CD8-positive, alpha-beta memory T cell (primary cell): ENCODE data around the gene BRPF1. TPM values are rescaled to one million over a fixed set of nuclear protein-coding genes. Genes with fewer than 3 reads are reported as not detected.

Source experiments
- CTCF ChIA-PET: fragments of 350-600 bp; sonication (Branson Sonifier 250); formaldehyde crosslinking; loops from one replicate; lab custom pipeline; 2021; ENCODE audit warnings: antibody characterized with exemption; lab: Charles Lee
- POLR2A ChIA-PET: fragments of 350-600 bp; sonication (Branson Sonifier 250); formaldehyde crosslinking; loops from one replicate; lab custom pipeline; 2021; ENCODE audit warnings: antibody characterized with exemption; lab: Charles Lee
- DNase-seq, 5 donors: peaks; one replicate each; pipeline versions ENCODE4 v3.0.0 to v3.0.0-alpha.2; 2020 to 2022; ENCODE audit warnings: mixed read lengths in 1 of 5
- H3K27ac ChIP-seq: one replicate; pipeline ENCODE4 v1.7.0; 2013; ENCODE audit warnings: low read depth, mild to moderate bottlenecking, low read length, moderate library complexity
- H3K27me3 ChIP-seq: 2 replicates; pipeline ENCODE4 v1.7.0; 2013; ENCODE audit warnings: low read length, mild to moderate bottlenecking; ENCODE audit not compliant: insufficient read depth, poor library complexity, severe bottlenecking
- H3K36me3 ChIP-seq: 2 replicates; pipeline ENCODE4 v1.7.0; 2013; ENCODE audit warnings: mild to moderate bottlenecking, low read length, moderate library complexity; ENCODE audit not compliant: insufficient read depth
- H3K4me1 ChIP-seq: 2 replicates; pipeline ENCODE4 v1.7.0; 2013; ENCODE audit warnings: mild to moderate bottlenecking, low read length, moderate library complexity; ENCODE audit not compliant: insufficient read depth
- H3K4me3 ChIP-seq: 2 replicates; pipeline ENCODE4 v1.7.0; 2013; ENCODE audit warnings: mild to moderate bottlenecking, low read length
- H3K9me3 ChIP-seq: 2 replicates; pipeline ENCODE4 v1.7.0; 2013; ENCODE audit warnings: mild to moderate bottlenecking, low read length
- H3K27ac Mint-ChIP-seq, 8 donors: one replicate each; pipeline ENCODE4 v1.8.0; 2020 to 2021; ENCODE audit warnings: mixed read lengths in 8 of 8, mild to moderate bottlenecking in 6 of 8, inconsistent platforms in 3 of 8, moderate library complexity in 3 of 8
- H3K27me3 Mint-ChIP-seq, 2 donors: one replicate each; pipeline ENCODE4 v1.8.0; 2020 to 2021; ENCODE audit warnings: mixed read lengths in 2 of 2, mild to moderate bottlenecking in 1 of 2, moderate library complexity in 1 of 2
- H3K36me3 Mint-ChIP-seq, 3 donors: one replicate each; pipeline ENCODE4 v1.8.0; 2020 to 2021; ENCODE audit warnings: mixed read lengths in 3 of 3, inconsistent platforms in 1 of 3, mild to moderate bottlenecking in 1 of 3
- H3K4me1 Mint-ChIP-seq, 3 donors: one replicate each; pipeline ENCODE4 v1.8.0; 2020 to 2021; ENCODE audit warnings: mixed read lengths in 3 of 3, inconsistent platforms in 1 of 3, mild to moderate bottlenecking in 1 of 3
- H3K4me3 Mint-ChIP-seq, 7 donors: one replicate each; pipeline ENCODE4 v1.8.0; 2020 to 2021; ENCODE audit warnings: mixed read lengths in 7 of 7, mild to moderate bottlenecking in 6 of 7, moderate library complexity in 4 of 7, inconsistent platforms in 2 of 7
- H3K9me3 Mint-ChIP-seq, 5 donors: one replicate each; pipeline ENCODE4 v1.8.0; 2020 to 2022; ENCODE audit warnings: mixed read lengths in 5 of 5, mild to moderate bottlenecking in 3 of 5, moderate library complexity in 2 of 5, inconsistent platforms in 1 of 5
- polyA plus RNA-seq: library from polyadenylated mRNA; unstranded; fragments of 300-500 nt; fragmentation: Illumina TruSeq; gene quantifications from one replicate; pipeline ENCODE4 v1.2.3, GENCODE V29; 2021
- total RNA-seq, 2 experiments: library from RNA; stranded (reverse); gene quantifications; one replicate each; pipeline ENCODE4 v1.2.3, GENCODE V29; 2021

Gene BRPF1
- total and polyA plus RNA-seq, 3 experiments from 2014 or later: 27.0 to 50.2 (median 46.8) TPM

DNA sequence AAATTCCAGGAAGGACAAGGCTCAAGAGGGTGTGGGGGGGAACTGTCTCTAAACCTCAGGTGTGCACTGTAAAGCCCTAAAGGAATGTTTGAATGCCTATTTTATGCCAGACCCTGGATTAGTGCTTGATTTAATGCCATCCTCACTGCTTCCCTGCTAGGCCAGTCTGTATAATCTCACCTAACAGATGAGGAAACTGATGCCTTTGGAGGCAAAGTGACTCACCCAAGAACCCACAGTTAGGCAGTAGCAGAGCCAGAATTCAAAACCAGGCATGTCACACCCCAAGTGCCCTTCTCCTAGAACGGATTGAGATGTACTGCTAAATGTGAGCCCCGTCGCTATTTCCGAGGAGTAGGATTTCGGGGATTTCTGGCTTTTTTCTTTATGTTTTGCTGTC, 30.4 kb downstream of the BRPF1 start:
- POLR2A ChIA-PET: no interaction called here
- H3K4me1 Mint-ChIP-seq: peaks cover 0 to 3% (median 0%) of the 10 kb centered on the region in 3 donors

GRCh38 chr3:9762871-9763270, 31.3 kb downstream of the BRPF1 start:
- peaks cover 5% of the 10 kb centered on the region for H3K36me3 ChIP-seq
- DNase-seq: no peak
- H3K4me3 ChIP-seq: no peak overlapping the region
- Mint-ChIP-seq H3K36me3 (peaks cover 16 to 23% (median 16%) of the 10 kb centered on the region in 3 donors), H3K4me3 (peak overlapping the region in 1 of 7 donors; percentile 48), H3K9me3 (no peaks in the 10 kb centered on the region), H3K27me3 (no peaks in the 10 kb centered on the region), H3K4me1 (peaks cover 3 to 11% (median 7%) of the 10 kb centered on the region in 3 donors), H3K27ac (peak overlapping the region in 1 of 8 donors; percentile 75)
- POLR2A ChIA-PET: no interaction called here
- H3K4me1 ChIP-seq: no peaks in the 10 kb centered on the region
- no peak overlapping the region for H3K27ac ChIP-seq
- H3K9me3 ChIP-seq: no peaks in the 10 kb centered on the region
- no peaks in the 10 kb centered on the region for H3K27me3 ChIP-seq
- CTCF ChIA-PET: no interaction called here

More for the DNA sequence above, 30.4 kb downstream of the BRPF1 start:
- H3K36me3 Mint-ChIP-seq: peaks cover 16 to 31% (median 16%) of the 10 kb centered on the region in 3 donors
- no peak for DNase-seq
- no peaks in the 10 kb centered on the region for H3K9me3 ChIP-seq
- peak overlapping the region in 1 of 8 donors; percentile 84 for H3K27ac Mint-ChIP-seq
- no peaks in the 10 kb centered on the region for H3K4me1 ChIP-seq
- H3K27me3 Mint-ChIP-seq: no peaks in the 10 kb centered on the region
- H3K36me3 ChIP-seq: peaks cover 8% of the 10 kb centered on the region
- no peak overlapping the region for H3K27ac ChIP-seq
- H3K4me3 ChIP-seq: no peak overlapping the region
- no peaks in the 10 kb centered on the region for H3K9me3 Mint-ChIP-seq
- no peak overlapping the region for H3K4me3 Mint-ChIP-seq
- CTCF ChIA-PET: no interaction called here
- no peaks in the 10 kb centered on the region for H3K27me3 ChIP-seq

GRCh38 chr3:9765865-9766264, 34.3 kb downstream of the BRPF1 start:
- no peak for DNase-seq
- POLR2A ChIA-PET: no interaction called here
- Histone ChIP-seq H3K36me3 (no peaks in the 10 kb centered on the region), H3K4me1 (peaks cover 8% of the 10 kb centered on the region), H3K4me3 (no peak overlapping the region), H3K27me3 (no peaks in the 10 kb centered on the region), H3K27ac (no peak overlapping the region), H3K9me3 (no peaks in the 10 kb centered on the region)
- Mint-ChIP-seq H3K27ac (peak overlapping the region in 1 of 8 donors; percentile 88), H3K4me3 (no peak overlapping the region), H3K4me1 (peaks cover 15 to 32% (median 16%) of the 10 kb centered on the region in 3 donors), H3K36me3 (peaks cover 0 to 3% (median 2%) of the 10 kb centered on the region in 3 donors), H3K9me3 (no peaks in the 10 kb centered on the region), H3K27me3 (peaks cover 0 to 4% of the 10 kb centered on the region in 2 donors)
- CTCF ChIA-PET: no interaction called here

DNA sequence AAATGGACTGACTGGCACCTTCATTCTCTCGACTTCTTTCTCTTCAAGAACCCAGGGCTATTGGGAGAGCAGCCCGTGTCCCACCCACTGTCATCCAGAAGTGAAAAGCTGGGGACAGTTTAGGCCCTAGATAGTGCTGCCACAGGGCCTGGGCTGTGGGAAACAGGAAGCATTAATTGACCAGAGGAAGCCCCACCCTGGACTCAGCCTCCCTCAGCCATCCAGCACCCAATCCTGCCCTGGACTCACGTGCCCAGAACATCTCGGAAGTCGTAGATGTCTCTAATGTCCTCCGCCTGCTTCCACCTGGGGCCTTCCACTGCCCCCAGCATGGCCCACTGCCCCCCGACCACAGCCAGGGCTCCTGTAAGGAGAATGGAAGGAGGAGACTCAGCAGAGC, 35.9 kb downstream of the BRPF1 start:
- Histone ChIP-seq H3K27ac (no peak overlapping the region), H3K9me3 (no peaks in the 10 kb centered on the region), H3K4me1 (peaks cover 8% of the 10 kb centered on the region), H3K27me3 (no peaks in the 10 kb centered on the region), H3K36me3 (no peaks in the 10 kb centered on the region), H3K4me3 (no peak overlapping the region)
- Mint-ChIP-seq H3K4me1 (peaks cover 15 to 32% (median 16%) of the 10 kb centered on the region in 3 donors), H3K36me3 (no peaks in the 10 kb centered on the region), H3K27ac (peak overlapping the region in 4 of 8 donors; percentile 17 to 87 (median 66)), H3K4me3 (no peak overlapping the region), H3K27me3 (peaks cover 0 to 4% of the 10 kb centered on the region in 2 donors), H3K9me3 (no peaks in the 10 kb centered on the region)
- CTCF ChIA-PET: no interaction called here
- POLR2A ChIA-PET: no interaction called here
- no peak for DNase-seq

DNA sequence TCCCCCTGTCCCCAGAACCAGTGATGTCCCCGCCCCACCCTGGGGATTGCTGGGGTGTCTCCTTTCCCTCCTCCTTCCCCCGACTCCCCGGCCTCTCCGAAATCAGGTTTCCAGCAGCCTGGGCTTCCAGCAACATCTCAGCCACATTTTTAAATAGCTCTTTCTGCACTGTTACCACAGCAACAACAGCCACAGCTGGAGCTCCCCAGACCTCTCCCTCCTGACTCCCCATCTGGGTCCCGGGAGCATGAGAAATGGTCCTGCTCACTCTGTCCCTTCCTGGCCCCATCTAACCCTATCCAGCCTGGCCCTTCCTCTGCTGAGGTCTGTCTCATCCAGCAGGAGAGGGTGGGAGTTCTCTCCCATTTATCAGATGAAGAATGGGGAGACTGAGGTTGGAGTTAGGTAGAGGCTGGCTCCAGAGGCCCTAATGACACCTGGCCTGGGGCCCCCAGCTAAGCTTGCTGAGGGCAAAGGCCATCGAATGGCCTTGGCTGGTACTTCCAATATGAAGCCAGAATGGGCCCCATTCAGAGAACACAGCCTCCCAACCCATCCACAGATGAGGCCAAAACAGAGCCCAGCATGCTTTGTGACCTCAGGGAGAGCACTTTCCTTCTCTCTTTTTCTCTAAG, 36.7 kb downstream of the BRPF1 start:
- H3K4me3 Mint-ChIP-seq: no peak overlapping the region
- H3K27me3 ChIP-seq: no peaks in the 10 kb centered on the region
- peaks cover 0 to 3% (median 0%) of the 10 kb centered on the region in 3 donors for H3K36me3 Mint-ChIP-seq
- ChIA-PET POLR2A (no interaction called here), CTCF (interaction anchor here (0.7 to 1.3 kb wide), 2 partner anchors 12 to 24 kb away, joined by 3 read pairs; partner anchors contain the start of gene ARPC4)
- DNase-seq: no peak
- H3K9me3 Mint-ChIP-seq: no peaks in the 10 kb centered on the region
- H3K4me3 ChIP-seq: no peak overlapping the region
- H3K4me1 ChIP-seq: peaks cover 8% of the 10 kb centered on the region
- H3K27me3 Mint-ChIP-seq: peaks cover 0 to 6% of the 10 kb centered on the region in 2 donors
- H3K27ac Mint-ChIP-seq: peak overlapping the region in 2 of 8 donors; percentile 43 to 47
- no peaks in the 10 kb centered on the region for H3K36me3 ChIP-seq
- H3K4me1 Mint-ChIP-seq: peaks cover 15 to 32% (median 16%) of the 10 kb centered on the region in 3 donors
- H3K27ac ChIP-seq: no peak overlapping the region
- H3K9me3 ChIP-seq: no peaks in the 10 kb centered on the region

DNA sequence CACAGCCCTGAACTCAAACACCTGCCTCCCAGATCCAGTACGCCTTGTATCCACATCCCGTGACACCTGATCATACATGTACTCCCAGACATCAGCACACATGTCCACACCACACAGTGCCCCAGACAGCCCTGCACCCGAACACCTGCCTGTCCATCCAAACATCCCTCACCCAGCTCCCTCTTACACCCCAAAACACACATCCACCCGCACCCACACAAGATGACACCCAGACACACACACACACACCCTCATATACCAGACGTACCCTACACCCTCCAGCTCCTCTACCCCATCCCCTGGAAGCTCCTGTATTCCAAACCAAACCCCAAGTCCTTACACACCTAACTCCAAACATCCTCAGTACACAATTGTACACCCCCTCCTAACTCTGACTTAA, 37.5 kb downstream of the BRPF1 start:
- peaks cover 8% of the 10 kb centered on the region for H3K4me1 ChIP-seq
- no peaks in the 10 kb centered on the region for H3K9me3 ChIP-seq
- H3K27me3 ChIP-seq: no peaks in the 10 kb centered on the region
- H3K4me1 Mint-ChIP-seq: peaks cover 15 to 32% (median 16%) of the 10 kb centered on the region in 3 donors
- ChIA-PET CTCF (interaction anchor here (0.7 to 1.3 kb wide), 2 partner anchors 11 to 24 kb away, joined by 3 read pairs; partner anchors contain the start of gene ARPC4), POLR2A (interaction anchor here (0.8 kb wide), 1 partner anchor 815 kb away, joined by 6 read pairs; no protein-coding TSS in a partner anchor)
- no peak for DNase-seq
- no peak overlapping the region for H3K4me3 ChIP-seq
- peak overlapping the region in 5 of 8 donors; percentile 23 to 97 (median 80) for H3K27ac Mint-ChIP-seq
- H3K27me3 Mint-ChIP-seq: peaks cover 0 to 6% of the 10 kb centered on the region in 2 donors
- H3K4me3 Mint-ChIP-seq: peak overlapping the region; percentile 49 to 73 (median 69)
- peaks cover 0 to 3% (median 0%) of the 10 kb centered on the region in 3 donors for H3K36me3 Mint-ChIP-seq
- H3K36me3 ChIP-seq: no peaks in the 10 kb centered on the region
- no peak overlapping the region for H3K27ac ChIP-seq
- H3K9me3 Mint-ChIP-seq: no peaks in the 10 kb centered on the region

GRCh38 chr3:9769426-9770275, 38.1 kb downstream of the BRPF1 start, which contains the start of gene CAMK1:
TSS of gene CAMK1 (minus strand) at chr3:9769947. CDS start at chr3:9767749, 2,198 bp downstream.
- Histone ChIP-seq H3K27ac (no peak within 1 kb of the TSS), H3K9me3 (no peaks in the 10 kb centered on the region), H3K27me3 (no peaks in the 10 kb centered on the region), H3K4me1 (peaks cover 8% of the 10 kb centered on the region), H3K4me3 (peak within 1 kb of the TSS; percentile 47), H3K36me3 (no peaks in the 10 kb centered on the region)
- H3K27ac Mint-ChIP-seq: peak within 1 kb of the TSS in 5 of 8 donors; percentile 23 to 97 (median 80)
- POLR2A ChIA-PET: interaction anchor here (0.6 to 0.8 kb wide), 3 partner anchors 17 to 814 kb away, joined by 5 to 7 read pairs (median 6); partner anchors contain the start of gene ARPC4
- DNase-seq: peak in 4 of 5 donors; percentile 24 to 56 (median 29)
- H3K4me3 Mint-ChIP-seq: peak within 1 kb of the TSS; percentile 60 to 74 (median 71)
- no peaks in the 10 kb centered on the region for H3K9me3 Mint-ChIP-seq
- CTCF ChIA-PET: interaction anchor here (1.3 kb wide), 1 partner anchor 11 kb away, joined by 3 read pairs; no protein-coding TSS in a partner anchor
- peaks cover 0 to 3% (median 0%) of the 10 kb centered on the region in 3 donors for H3K36me3 Mint-ChIP-seq
- H3K4me1 Mint-ChIP-seq: peaks cover 15 to 32% (median 16%) of the 10 kb centered on the region in 3 donors
- peaks cover 0 to 6% of the 10 kb centered on the region in 2 donors for H3K27me3 Mint-ChIP-seq
